Karpas-422 (cell line): ENCODE measurements around the gene OR10A3. TPM values are rescaled to one million over a fixed set of nuclear protein-coding genes. Genes with fewer than 3 reads are reported as not detected.
A peak's percentile ranks its signal among the peaks of the same experiment; 100 is the strongest.

Experiments
- DNase-seq: peaks from one replicate; pipeline ENCODE4 v3.0.0-alpha.2; 2015
- H2AFZ ChIP-seq: fragments of 200-600 bp; sonication (generic); 2 replicates; pipeline ENCODE4 v1.6.1; 2014; ENCODE audit warnings: antibody characterized with exemption, low read length, mixed read lengths
- H3K27ac ChIP-seq: fragments of 200-600 bp; sonication (generic); 2 replicates; pipeline ENCODE4 v1.5.1; 2014; ENCODE audit warnings: mild to moderate bottlenecking, low read length, moderate library complexity
- H3K27me3 ChIP-seq: fragments of 200-600 bp; sonication (generic); 2 replicates; pipeline ENCODE4 v1.6.1; 2014; ENCODE audit warnings: low read length, mixed read lengths
- H3K36me3 ChIP-seq: fragments of 200-600 bp; sonication (generic); 2 replicates; pipeline ENCODE4 v1.6.1; 2014; ENCODE audit warnings: low read length, mixed read lengths; ENCODE audit not compliant: insufficient read depth
- H3K4me1 ChIP-seq: fragments of 200-600 bp; sonication (generic); 2 replicates; pipeline ENCODE4 v1.6.1; 2014; ENCODE audit warnings: mild to moderate bottlenecking, low read length, mixed read lengths
- H3K4me2 ChIP-seq: fragments of 200-600 bp; sonication (generic); 2 replicates; pipeline ENCODE4 v1.6.1; 2014; ENCODE audit warnings: low read length, low read depth, mild to moderate bottlenecking; ENCODE audit not compliant: poor library complexity, severe bottlenecking
- H3K4me3 ChIP-seq: fragments of 200-600 bp; sonication (generic); 2 replicates; pipeline ENCODE4 v1.5.1; 2014; ENCODE audit warnings: mild to moderate bottlenecking, antibody characterized with exemption, low read length, mixed read lengths
- H3K79me2 ChIP-seq: fragments of 200-600 bp; sonication (generic); 2 replicates; pipeline ENCODE4 v1.6.1; 2014; ENCODE audit warnings: mild to moderate bottlenecking, low read length, mixed read lengths
- H3K9ac ChIP-seq: fragments of 200-600 bp; sonication (generic); 2 replicates; pipeline ENCODE4 v1.6.0; 2014; ENCODE audit warnings: low read length
- H3K9me2 ChIP-seq: fragments of 200-600 bp; sonication (generic), shearing (Covaris generic); replicated peaks from 2 replicates; pipeline ENCODE4 v1.6.0; 2014; ENCODE audit warnings: mild to moderate bottlenecking, low read length, moderate library complexity; ENCODE audit not compliant: insufficient read depth
- H3K9me3 ChIP-seq: fragments of 300-700, 200-600 bp; sonication (generic); 2 replicates; pipeline ENCODE4 v1.6.1; 2014; ENCODE audit warnings: low read length, mixed read lengths
- H4K20me1 ChIP-seq: fragments of 200-600 bp; sonication (generic); 2 replicates; pipeline ENCODE4 v1.6.1; 2014; ENCODE audit warnings: mild to moderate bottlenecking, antibody characterized with exemption, low read length, low read depth; ENCODE audit not compliant: insufficient read depth
- total RNA-seq: library from RNA; depleted of rRNA; stranded (reverse); fragments of >200 nt; shearing (Covaris generic); gene quantifications from 2 replicates; pipeline ENCODE4 v1.2.3, GENCODE V29; 2014; ENCODE audit warnings: low replicate concordance

The OR10A3 gene
- total RNA-seq, 1 experiment from 2014 or later, result not detected

GRCh38 chr11:7974668-7975067 lies 33.2 kb upstream of the OR10A3 start:
- no peak for DNase-seq
- Histone ChIP-seq H3K4me2 (no peak overlapping the region), H3K9me3 (no peaks in the 10 kb centered on the region), H3K36me3 (no peaks in the 10 kb centered on the region), H2AFZ (no peak overlapping the region), H3K9me2 (no peaks in the 10 kb centered on the region), H3K9ac (no peak overlapping the region), H3K27me3 (no peaks in the 10 kb centered on the region), H3K4me3 (no peak overlapping the region), H3K79me2 (no peaks in the 10 kb centered on the region), H4K20me1 (no peaks in the 10 kb centered on the region), H3K4me1 (no peaks in the 10 kb centered on the region), H3K27ac (no peak overlapping the region)

GRCh38 chr11:7973011-7973410 lies 31.5 kb upstream of the OR10A3 start:
- Histone ChIP-seq H3K9ac (no peak overlapping the region), H3K4me3 (no peak overlapping the region)
- DNase-seq, result no peak

GRCh38 chr11:7971846-7972245 lies 30.3 kb upstream of the OR10A3 start:
- no peaks in the 10 kb centered on the region for H3K9me3 ChIP-seq
- no peaks in the 10 kb centered on the region for H3K79me2 ChIP-seq
- no peak overlapping the region for H3K27ac ChIP-seq
- H3K9me2 ChIP-seq, result no peaks in the 10 kb centered on the region
- no peak overlapping the region for H2AFZ ChIP-seq
- H3K9ac ChIP-seq, result no peak overlapping the region
- no peak overlapping the region for H3K4me2 ChIP-seq
- H3K4me1 ChIP-seq, result no peaks in the 10 kb centered on the region
- no peaks in the 10 kb centered on the region for H4K20me1 ChIP-seq
- H3K27me3 ChIP-seq, result no peaks in the 10 kb centered on the region
- DNase-seq, result no peak
- H3K36me3 ChIP-seq, result no peaks in the 10 kb centered on the region
- H3K4me3 ChIP-seq, result no peak overlapping the region

More at GRCh38 chr11:7973011-7973410, 31.5 kb upstream of the OR10A3 start:
- H3K9me2 ChIP-seq, result no peaks in the 10 kb centered on the region
- no peaks in the 10 kb centered on the region for H3K79me2 ChIP-seq
- no peak overlapping the region for H3K4me2 ChIP-seq
- no peak overlapping the region for H3K27ac ChIP-seq
- no peaks in the 10 kb centered on the region for H3K27me3 ChIP-seq
- no peaks in the 10 kb centered on the region for H4K20me1 ChIP-seq
- H3K9me3 ChIP-seq, result no peaks in the 10 kb centered on the region
- no peaks in the 10 kb centered on the region for H3K36me3 ChIP-seq
- no peaks in the 10 kb centered on the region for H3K4me1 ChIP-seq
- no peak overlapping the region for H2AFZ ChIP-seq

GRCh38 chr11:7969756-7970646 lies 28.5 kb upstream of the OR10A3 start:
- no peak overlapping the region for H3K9ac ChIP-seq
- H3K36me3 ChIP-seq, result no peaks in the 10 kb centered on the region
- DNase-seq, result no peak
- no peaks in the 10 kb centered on the region for H4K20me1 ChIP-seq
- H3K27me3 ChIP-seq, result no peaks in the 10 kb centered on the region
- H3K4me2 ChIP-seq, result no peak overlapping the region
- peaks cover 3% of the 10 kb centered on the region for H3K4me1 ChIP-seq
- H2AFZ ChIP-seq, result no peak overlapping the region
- no peaks in the 10 kb centered on the region for H3K79me2 ChIP-seq
- no peaks in the 10 kb centered on the region for H3K9me2 ChIP-seq
- no peak overlapping the region for H3K4me3 ChIP-seq
- H3K27ac ChIP-seq, result no peak overlapping the region
- no peaks in the 10 kb centered on the region for H3K9me3 ChIP-seq

- Histone ChIP-seq H3K4me1 (peaks cover 17% of the 10 kb centered on the region), H2AFZ (no peak overlapping the region), H4K20me1 (no peaks in the 10 kb centered on the region), H3K9me2 (no peaks in the 10 kb centered on the region), H3K4me2 (no peak overlapping the region), H3K36me3 (no peaks in the 10 kb centered on the region), H3K27me3 (no peaks in the 10 kb centered on the region), H3K9me3 (no peaks in the 10 kb centered on the region), H3K27ac (no peak overlapping the region), H3K9ac (no peak overlapping the region), H3K4me3 (no peak overlapping the region), H3K79me2 (no peaks in the 10 kb centered on the region)
- no peak for DNase-seq
These were observed 27.2 kb upstream of the OR10A3 start for GRCh38 chr11:7968686-7969085.

- H3K36me3 ChIP-seq, result no peaks in the 10 kb centered on the region
- no peak overlapping the region for H3K4me3 ChIP-seq
- no peaks in the 10 kb centered on the region for H3K9me2 ChIP-seq
- H3K4me1 ChIP-seq, result peaks cover 21% of the 10 kb centered on the region
- no peak overlapping the region for H3K27ac ChIP-seq
- H3K79me2 ChIP-seq, result no peaks in the 10 kb centered on the region
- no peaks in the 10 kb centered on the region for H3K27me3 ChIP-seq
- H4K20me1 ChIP-seq, result no peaks in the 10 kb centered on the region
- no peaks in the 10 kb centered on the region for H3K9me3 ChIP-seq
- no peak overlapping the region for H3K4me2 ChIP-seq
- H3K9ac ChIP-seq, result no peak overlapping the region
- DNase-seq, result no peak
- H2AFZ ChIP-seq, result no peak overlapping the region
These were observed 26.3 kb upstream of the OR10A3 start for GRCh38 chr11:7967826-7968225.

- no peak overlapping the region for H2AFZ ChIP-seq
- DNase-seq, result no peak
- H3K27me3 ChIP-seq, result no peaks in the 10 kb centered on the region
- H3K4me1 ChIP-seq, result peaks cover 21% of the 10 kb centered on the region
- H3K4me2 ChIP-seq, result no peak overlapping the region
- no peak overlapping the region for H3K27ac ChIP-seq
- H4K20me1 ChIP-seq, result no peaks in the 10 kb centered on the region
- H3K4me3 ChIP-seq, result no peak overlapping the region
- no peak overlapping the region for H3K9ac ChIP-seq
- no peaks in the 10 kb centered on the region for H3K9me2 ChIP-seq
- H3K9me3 ChIP-seq, result no peaks in the 10 kb centered on the region
- H3K36me3 ChIP-seq, result no peaks in the 10 kb centered on the region
- H3K79me2 ChIP-seq, result no peaks in the 10 kb centered on the region
These were observed 25.6 kb upstream of the OR10A3 start for GRCh38 chr11:7967097-7967496.

- Histone ChIP-seq H4K20me1 (no peaks in the 10 kb centered on the region), H3K27me3 (no peaks in the 10 kb centered on the region), H2AFZ (no peak within 1 kb of the TSS), H3K9ac (no peak within 1 kb of the TSS), H3K27ac (no peak within 1 kb of the TSS), H3K4me2 (peak within 1 kb of the TSS; percentile 55), H3K4me3 (peak within 1 kb of the TSS; percentile 7), H3K79me2 (no peaks in the 10 kb centered on the region), H3K36me3 (no peaks in the 10 kb centered on the region), H3K9me3 (no peaks in the 10 kb centered on the region), H3K9me2 (no peaks in the 10 kb centered on the region), H3K4me1 (peaks cover 21% of the 10 kb centered on the region)
- DNase-seq, result no peak
These were observed 23.9 kb upstream of the OR10A3 start, which contains the start of gene NLRP10 for GRCh38 chr11:7965386-7965785. Gene NLRP10, minus strand, starts transcription at chr11:7965447. Its CDS starts 1,952 bp downstream, at chr11:7963495.
